Measurements from ENCODE around the gene PLCB1. TPM values are rescaled to one million over a fixed set of nuclear protein-coding genes. Genes with fewer than 3 reads are reported as not detected.

The PLCB1 gene
- total and polyA plus RNA-seq, 2 experiments from 2014 or later, result 6.7 to 20.5 TPM

DNA sequence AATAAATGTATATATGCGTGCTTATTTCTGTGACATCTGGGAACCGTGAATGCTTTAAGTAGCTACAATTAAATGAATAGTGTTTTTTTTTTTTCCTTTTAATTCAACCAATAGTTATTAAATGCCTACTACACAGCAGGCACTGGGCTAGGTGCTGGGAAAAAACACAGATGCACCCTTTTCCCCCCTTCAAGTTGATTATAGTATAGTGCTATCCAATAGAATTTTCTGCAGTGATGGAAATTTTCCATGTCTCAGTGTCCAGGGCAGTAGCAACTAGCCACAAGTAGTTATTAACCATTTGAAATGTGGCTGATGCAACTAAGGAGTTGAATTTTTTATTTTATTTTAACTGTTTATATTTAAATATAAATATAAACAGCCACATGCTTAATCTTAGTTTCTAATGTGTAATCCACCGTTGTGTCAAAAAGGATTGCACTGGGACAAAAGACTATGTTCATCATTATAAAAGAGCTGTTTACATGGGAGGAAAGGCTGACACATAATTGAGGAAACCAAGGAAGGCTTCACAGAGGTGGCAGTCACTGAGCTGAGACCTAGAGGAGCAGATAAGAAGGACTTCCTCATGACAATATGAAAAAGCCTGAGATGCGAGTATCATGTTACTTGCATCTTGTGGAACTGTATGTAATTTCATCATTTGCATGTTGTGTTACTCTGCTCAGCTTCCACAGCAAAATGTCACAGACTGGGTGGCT is 675.6 kb downstream of the PLCB1 start:
- Histone ChIP-seq H3K36me3 (replicated peaks; ENCODE audit: insufficient read depth, low read depth) (no peaks in the 10 kb centered on the region), H3K79me2 (no peaks in the 10 kb centered on the region), H3K9me2 (replicated peaks; ENCODE audit: insufficient read depth) (no peaks in the 10 kb centered on the region), H3K27ac (no peak overlapping the region), H3K4me3 (no peak overlapping the region), H3K4me1 (ENCODE audit: insufficient read depth) (no peaks in the 10 kb centered on the region), H2AFZ (no peak overlapping the region), H3K9me3 (ENCODE audit: low read depth) (no peaks in the 10 kb centered on the region), H3K4me2 (no peak overlapping the region), H4K20me1 (ENCODE audit: insufficient read depth, poor library complexity, severe bottlenecking) (no peaks in the 10 kb centered on the region), H3K27me3 (no peaks in the 10 kb centered on the region)
- no peak for DNase-seq (ENCODE audit: low spot score)
- TF ChIP-seq, protein P1, sequence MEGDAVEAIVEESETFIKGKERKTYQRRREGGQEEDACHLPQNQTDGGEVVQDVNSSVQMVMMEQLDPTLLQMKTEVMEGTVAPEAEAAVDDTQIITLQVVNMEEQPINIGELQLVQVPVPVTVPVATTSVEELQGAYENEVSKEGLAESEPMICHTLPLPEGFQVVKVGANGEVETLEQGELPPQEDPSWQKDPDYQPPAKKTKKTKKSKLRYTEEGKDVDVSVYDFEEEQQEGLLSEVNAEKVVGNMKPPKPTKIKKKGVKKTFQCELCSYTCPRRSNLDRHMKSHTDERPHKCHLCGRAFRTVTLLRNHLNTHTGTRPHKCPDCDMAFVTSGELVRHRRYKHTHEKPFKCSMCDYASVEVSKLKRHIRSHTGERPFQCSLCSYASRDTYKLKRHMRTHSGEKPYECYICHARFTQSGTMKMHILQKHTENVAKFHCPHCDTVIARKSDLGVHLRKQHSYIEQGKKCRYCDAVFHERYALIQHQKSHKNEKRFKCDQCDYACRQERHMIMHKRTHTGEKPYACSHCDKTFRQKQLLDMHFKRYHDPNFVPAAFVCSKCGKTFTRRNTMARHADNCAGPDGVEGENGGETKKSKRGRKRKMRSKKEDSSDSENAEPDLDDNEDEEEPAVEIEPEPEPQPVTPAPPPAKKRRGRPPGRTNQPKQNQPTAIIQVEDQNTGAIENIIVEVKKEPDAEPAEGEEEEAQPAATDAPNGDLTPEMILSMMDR (IDR thresholded peaks at IDR 0.05; ENCODE audit: poor library complexity), result no peak
- TF ChIP-seq EZH2phosphoT487 (IDR thresholded peaks at IDR 0.05; ENCODE audit: low read depth, severe bottlenecking, unreplicated experiment), result no peak
- TF ChIP-seq EZH2 (IDR thresholded peaks at IDR 0.05; ENCODE audit: borderline replicate concordance), result no peak
- WGBS (ENCODE audit: low lambda C conversion rate, missing lambda C conversion rate), result 92% methylated on average over 4 of the region's 4 CpGs

GRCh38 chr20:8808202-8808535 is 676.1 kb downstream of the PLCB1 start:
- Histone ChIP-seq H3K4me2 (no peak overlapping the region), H3K79me2 (no peaks in the 10 kb centered on the region), H3K4me3 (no peak overlapping the region), H3K36me3 (replicated peaks; ENCODE audit: insufficient read depth, low read depth) (no peaks in the 10 kb centered on the region), H3K4me1 (ENCODE audit: insufficient read depth) (no peaks in the 10 kb centered on the region), H2AFZ (no peak overlapping the region), H3K9me3 (ENCODE audit: low read depth) (no peaks in the 10 kb centered on the region), H4K20me1 (ENCODE audit: insufficient read depth, poor library complexity, severe bottlenecking) (no peaks in the 10 kb centered on the region), H3K9me2 (replicated peaks; ENCODE audit: insufficient read depth) (no peaks in the 10 kb centered on the region), H3K27me3 (no peaks in the 10 kb centered on the region), H3K27ac (no peak overlapping the region)
- TF ChIP-seq EZH2 (IDR thresholded peaks at IDR 0.05; ENCODE audit: borderline replicate concordance) (no peak), EZH2phosphoT487 (IDR thresholded peaks at IDR 0.05; ENCODE audit: low read depth, severe bottlenecking, unreplicated experiment) (no peak)
- TF ChIP-seq, protein P1 (IDR thresholded peaks at IDR 0.05; ENCODE audit: poor library complexity), result no peak
- no peak for DNase-seq (ENCODE audit: low spot score)
- WGBS (ENCODE audit: low lambda C conversion rate, missing lambda C conversion rate), result 95% methylated on average over 5 of the region's 5 CpGs

DNA sequence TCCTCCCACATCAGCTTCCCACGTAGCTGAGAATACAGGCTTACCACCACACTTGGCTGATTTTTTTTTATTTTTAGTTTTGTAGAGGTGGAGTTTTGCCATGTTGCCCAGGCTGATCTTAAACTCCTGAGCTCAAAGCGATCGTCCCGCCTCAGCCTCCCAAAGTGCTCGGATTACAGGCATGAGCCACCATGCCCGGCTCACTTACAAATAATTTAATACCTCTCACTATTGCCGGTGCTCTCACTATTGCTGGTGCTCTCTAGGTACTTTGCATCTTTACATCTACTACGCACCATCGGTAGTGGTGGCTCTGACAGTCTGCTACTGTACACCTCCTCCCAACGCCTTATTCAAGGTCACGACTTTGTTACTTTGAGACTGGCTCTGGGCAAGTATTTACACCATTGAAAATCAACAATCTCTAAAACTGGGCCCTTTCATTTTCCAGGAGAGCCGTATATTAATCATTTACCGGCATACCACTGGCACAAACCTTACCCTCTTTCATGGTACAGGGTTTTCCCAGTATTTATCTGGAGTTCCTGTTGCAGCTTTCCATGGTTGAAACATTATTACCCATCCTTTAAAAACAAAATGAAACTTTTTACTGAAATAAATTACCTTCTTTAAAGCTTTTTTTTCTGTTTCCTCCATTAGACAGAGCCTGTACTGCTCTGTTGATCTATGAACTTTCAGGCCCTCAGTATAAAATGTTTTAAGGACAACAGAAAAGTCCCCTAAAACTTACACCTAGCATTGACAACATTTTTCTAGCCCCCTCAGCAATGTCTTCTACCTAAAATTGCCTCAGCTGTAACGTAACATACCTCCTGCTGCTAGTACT is 677.3 kb downstream of the PLCB1 start:
- Histone ChIP-seq H3K4me2 (no peak overlapping the region), H3K27ac (no peak overlapping the region), H4K20me1 (ENCODE audit: insufficient read depth, poor library complexity, severe bottlenecking) (no peaks in the 10 kb centered on the region), H3K9me3 (ENCODE audit: low read depth) (no peaks in the 10 kb centered on the region), H3K4me1 (ENCODE audit: insufficient read depth) (no peaks in the 10 kb centered on the region), H3K4me3 (no peak overlapping the region), H2AFZ (no peak overlapping the region), H3K79me2 (no peaks in the 10 kb centered on the region), H3K36me3 (replicated peaks; ENCODE audit: insufficient read depth, low read depth) (no peaks in the 10 kb centered on the region), H3K9me2 (replicated peaks; ENCODE audit: insufficient read depth) (no peaks in the 10 kb centered on the region), H3K27me3 (no peaks in the 10 kb centered on the region)
- DNase-seq (ENCODE audit: low spot score), result no peak
- 86% methylated on average over 14 of the region's 14 CpGs for WGBS (ENCODE audit: low lambda C conversion rate, missing lambda C conversion rate)
- TF ChIP-seq EZH2 (IDR thresholded peaks at IDR 0.05; ENCODE audit: borderline replicate concordance), result no peak
- no peak for TF ChIP-seq EZH2phosphoT487 (IDR thresholded peaks at IDR 0.05; ENCODE audit: low read depth, severe bottlenecking, unreplicated experiment)
- TF ChIP-seq, protein P1 (IDR thresholded peaks at IDR 0.05; ENCODE audit: poor library complexity), result no peak

Measured in hepatocyte (in vitro differentiated cells).